NOMO-1 treated with dmso at 0.1 percent for 144 hours (cell line): ENCODE data around the gene RAC2.

Experiments used
- DNase-seq: peaks from one replicate; lab custom pipeline; 2025; ENCODE audit not compliant: unreplicated experiment; lab: John Stamatoyannopoulos, UW

Gene RAC2

DNA sequence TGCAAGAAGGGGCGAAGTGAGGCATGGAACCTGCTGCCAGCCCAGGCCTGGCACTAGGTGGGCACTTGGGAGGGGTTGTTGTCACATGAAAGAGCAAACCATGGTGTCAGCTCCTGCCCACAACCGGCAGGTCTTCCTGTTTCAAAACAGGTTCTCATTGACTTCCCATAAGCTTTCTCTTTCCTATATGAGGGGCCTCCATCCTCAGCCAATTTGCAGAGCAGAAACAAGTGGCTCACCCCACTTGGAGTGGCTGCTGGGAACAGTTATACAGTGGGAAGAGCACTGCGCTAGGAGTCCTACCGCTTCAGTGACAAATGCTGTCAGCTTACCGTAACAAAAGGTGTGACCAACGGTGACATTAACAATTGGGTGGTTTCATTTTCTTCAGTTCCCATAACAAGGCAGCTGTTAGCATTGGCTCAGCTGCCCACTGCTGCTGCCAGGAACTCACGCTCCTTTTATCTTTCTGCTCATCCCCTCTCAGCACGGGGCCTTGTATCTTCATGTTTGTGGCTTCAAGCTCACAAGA is 21.6 kb downstream of the RAC2 start:
- DNase-seq, result peak; percentile 28

DNA sequence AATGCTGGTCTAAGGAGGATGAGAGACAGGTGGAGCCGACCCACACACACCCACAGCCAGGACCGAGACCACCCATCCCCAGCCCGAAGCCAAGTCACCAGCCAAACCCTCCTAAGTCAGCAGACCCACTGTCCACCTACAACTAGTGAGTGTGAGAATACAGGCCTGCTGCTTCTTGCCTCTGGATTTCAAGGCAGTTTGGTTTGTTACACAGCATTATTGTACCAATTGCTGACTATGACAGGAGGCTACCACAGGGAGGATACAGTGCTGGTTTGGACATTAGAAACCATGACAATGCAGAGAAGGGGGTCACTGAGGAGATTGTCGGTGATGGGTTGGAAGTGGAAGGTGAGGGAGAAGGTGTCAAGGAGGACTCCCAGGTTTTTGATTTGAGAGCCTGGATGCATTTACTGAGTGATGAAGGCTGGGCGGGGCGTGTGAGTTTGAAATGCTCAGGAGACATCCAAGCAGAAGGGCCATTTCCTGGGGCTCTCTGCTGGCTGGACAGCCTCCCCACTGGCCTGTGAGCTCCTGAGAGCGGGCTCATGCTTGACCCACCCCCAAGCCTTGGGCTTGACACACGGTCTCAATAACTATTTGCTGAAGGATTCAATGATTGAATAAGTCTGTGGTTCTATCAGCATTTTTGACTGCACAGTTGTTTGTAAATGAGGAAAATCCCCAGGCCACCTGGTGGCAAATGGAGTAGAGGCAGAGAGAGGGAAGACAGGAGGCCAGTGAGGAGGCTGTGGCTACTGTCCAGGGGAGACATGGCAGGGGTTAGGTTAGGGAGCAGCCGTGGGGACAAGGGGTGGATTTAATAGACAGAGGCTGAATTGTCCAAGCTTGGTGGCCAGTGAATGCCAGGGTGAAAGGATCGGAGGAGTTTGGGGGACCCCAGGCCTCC is 22.4 kb downstream of the RAC2 start:
- DNase-seq, result no peak

DNA sequence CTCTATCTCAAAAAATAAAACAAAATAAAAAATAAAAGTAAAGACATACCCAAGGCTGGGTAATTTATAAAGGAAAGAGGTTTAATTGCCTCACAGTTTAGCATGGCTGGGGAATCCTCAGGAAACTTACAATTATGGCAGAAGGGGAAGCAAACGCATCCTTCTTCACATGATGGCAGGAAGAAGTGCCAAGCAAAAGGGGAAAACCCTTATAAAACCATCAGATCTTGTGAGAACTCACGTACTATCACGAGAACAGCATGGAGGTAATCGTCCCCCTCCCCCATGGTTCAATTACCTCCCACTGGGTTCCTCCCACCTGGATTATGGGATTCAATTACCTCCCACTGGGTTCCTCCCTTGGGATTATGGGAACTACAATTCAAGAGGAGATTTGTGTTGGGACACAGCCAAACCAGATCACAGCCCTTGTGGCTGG is 23.5 kb downstream of the RAC2 start:
- DNase-seq, result no peak

DNA sequence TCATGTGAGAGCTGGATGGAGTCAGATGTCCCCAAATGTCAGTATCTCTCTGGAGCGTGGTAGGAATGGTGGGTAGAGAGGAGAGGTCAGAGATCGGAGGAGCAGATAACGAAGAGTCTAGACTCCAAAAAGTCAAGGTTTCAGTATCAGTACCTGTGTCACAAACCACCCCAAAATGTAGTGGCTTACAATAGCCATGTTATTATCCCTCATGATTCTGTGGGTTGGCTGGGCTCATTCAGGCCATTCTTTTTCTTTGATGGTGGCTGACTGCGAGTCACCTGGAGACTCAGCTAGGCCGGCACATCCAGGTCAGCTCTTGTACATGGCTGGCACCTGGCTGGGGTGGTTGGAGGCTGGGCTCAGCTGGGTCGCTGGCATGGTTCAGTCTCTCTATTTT is 24.5 kb downstream of the RAC2 start:
- DNase-seq, result no peak

DNA sequence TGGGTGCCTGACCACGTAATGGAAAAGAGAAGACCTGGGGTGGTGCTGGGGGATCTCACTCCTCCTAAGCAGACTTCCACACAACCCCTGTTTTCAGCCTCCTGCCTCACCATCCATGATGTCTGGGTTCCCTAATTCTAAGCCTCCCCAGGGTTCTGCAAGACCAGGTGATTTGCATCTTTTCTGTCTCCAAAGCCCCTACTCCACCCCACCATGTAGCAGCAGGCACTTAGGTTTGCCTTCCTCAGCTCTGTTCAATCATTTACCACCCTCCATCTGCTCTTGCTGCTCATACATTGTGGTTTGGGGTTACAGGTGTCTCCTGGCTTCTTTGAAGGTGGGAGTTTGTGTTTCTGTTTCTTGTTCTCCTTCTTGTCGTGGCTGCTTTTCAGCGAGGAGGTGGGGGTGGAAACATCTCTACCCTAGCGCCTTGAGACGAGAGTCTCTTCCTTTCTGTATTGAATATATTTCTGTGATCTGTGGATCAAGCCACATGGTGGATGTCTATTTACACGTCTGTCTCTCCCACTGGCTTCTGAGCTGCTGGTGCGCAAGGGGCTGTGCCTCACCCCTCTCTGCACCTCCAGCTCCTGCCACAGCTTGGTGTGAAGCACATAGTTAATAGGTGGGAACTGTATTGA is 25.2 kb downstream of the RAC2 start:
- no peak for DNase-seq

DNA sequence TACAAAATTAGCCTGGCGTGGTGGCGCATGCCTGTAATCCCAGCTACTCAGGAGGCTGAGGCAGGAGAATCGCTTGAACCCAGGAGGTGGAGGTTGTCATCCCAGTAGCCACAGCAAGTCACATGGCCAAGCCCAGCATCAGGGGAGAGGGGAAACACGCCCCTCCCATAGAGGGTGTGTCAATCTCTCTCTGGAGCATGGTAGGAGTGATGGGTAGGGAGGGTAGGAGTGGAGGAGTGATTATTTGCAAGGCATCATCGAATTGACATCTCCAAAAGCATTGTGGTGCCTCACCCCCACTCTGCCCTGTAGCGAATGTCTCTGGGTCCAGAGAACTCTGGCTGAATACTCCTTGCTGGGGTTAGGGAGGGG is 25.7 kb downstream of the RAC2 start:
- no peak for DNase-seq

DNA sequence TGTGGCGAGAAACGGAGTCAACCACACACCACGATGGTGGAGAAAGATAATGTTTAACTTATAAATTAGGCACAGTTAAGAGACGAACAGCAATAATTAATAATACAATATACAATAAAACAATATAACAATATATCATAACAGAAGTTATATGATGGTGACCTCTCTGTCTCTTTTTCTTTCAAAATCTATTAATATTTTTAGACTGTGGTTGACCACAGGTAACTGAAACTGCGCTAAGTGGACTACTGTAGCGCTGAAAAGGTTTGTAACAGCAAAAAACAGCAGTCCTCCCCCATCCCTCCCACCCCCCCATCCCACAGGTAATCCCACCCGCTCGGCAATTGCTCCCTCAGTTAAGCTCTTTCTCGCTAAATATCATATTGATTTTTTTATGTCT is 28.2 kb downstream of the RAC2 start:
- no peak for DNase-seq

DNA sequence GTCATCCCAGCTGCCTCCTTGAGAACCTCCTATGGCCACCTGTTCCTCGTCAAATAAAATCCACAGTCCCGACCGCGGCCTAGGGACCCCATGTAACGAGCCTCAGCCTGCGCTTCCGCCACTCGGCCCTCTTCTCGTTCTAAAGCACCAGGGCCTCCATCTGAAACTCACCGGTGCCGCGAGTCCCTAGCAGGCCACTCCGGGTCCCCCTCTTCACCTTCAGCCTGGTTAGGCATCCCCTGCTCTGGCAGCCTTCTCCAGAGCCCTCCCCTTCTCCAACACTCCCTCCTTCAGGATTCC is 29.4 kb downstream of the RAC2 start:
- no peak for DNase-seq

DNA sequence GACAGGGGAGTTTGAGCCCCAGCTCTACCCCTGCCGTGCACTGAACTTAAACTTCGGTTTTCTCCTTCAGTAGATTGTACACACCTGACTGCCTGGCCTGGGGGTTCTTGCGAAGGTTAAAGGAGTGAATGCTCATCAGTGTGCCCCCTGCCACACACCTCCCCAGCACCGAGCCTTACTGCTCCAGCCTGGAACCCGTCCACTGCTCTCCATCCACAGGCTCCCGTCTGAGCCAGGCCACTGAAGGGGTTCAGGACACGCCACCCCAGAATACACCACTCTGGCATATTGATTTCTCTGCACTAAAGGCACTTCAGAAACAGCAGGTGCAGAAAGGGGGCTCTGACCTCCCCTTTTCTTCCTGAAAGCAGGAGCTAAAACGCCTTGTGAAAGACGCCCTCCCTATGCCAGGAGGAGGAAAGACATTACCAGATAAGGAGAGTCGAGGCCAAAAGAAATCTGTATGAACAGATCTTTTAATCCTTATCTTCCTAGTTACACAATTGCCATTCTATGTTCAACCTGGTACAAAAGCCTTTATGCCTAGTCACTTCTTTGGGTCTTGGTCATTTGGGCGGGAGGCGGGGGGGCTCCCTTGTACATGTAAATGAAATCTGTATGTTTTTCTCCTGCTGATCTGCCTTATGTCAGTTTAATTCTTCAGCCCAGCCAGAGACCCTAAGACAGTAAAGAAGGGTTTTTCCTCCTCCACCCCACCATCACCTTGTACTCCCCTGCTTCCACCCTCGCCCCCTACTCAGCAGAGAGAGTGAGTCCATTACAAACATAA is 29.9 kb downstream of the RAC2 start:
- DNase-seq, result no peak

DNA sequence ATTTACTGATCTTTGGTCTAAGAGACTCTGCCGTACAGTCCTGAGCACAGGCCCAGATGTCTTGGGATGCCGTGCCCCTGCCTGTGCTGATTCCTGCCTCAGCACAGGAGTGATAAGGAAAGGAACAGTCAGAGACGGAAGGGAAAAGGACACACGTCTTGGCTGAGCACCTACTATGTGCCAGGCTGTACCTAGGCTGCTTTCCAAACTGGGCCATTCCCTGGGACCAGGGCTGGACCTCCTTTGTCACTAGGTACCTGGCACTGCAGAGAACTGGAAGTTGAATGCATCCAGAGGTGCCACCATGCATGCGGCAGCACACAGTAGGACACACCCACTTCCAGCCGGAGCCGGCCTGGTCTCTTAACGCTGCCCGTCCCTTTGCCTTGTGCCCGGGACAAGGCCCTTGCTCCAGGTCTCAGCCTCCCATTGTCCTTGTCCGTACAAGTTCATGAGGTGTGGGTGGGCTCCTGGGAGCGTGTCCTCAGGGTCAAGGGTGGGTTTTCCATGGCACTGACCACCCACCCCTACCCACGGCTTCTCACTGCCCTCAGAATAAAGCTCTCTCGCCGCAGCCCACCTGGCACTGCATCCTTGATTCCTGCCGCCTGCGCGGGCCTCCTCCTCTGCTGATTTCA is 30.7 kb downstream of the RAC2 start:
- no peak for DNase-seq

DNA sequence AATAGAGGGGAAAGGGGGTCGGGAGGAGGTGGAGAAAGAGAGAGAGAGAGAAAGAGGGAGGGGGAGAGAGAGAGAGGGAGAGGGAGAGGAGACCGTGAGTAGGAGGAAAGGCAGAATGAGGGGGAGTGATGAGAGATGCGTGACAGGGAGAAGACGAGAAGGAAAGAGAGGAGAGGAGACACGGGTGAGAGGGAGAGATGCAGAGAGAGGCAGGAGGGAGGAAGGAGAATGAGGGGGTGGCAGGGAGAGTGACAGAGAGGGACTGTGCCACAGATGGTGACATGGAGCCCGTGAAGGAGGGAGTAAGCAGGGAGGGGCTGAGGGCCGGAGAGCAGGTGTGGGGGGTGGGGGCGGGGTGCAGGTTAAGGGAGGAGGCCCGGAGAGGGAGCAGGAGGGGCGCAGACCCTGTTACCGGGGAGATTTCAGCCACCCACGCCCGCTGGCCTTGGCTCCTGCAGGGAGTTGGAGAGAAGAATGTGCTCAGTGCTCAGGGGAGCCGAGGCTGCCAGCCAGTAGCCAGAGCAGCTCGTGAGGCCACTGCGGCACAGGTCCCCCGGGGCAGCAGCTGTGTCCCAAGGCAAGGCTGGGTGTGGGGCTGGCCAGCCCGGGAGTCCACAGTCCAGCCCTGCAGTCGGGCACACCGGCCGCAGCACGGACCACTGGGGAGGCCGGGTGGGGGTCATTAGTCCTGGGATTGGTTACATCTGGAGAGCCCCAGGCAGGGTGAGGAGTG is 31.7 kb downstream of the RAC2 start, which contains the start of gene SSTR3:
Gene SSTR3 (minus strand): TSS at position 304 of the 733 bp plus-strand sequence. CDS start 4,674 bp downstream, outside the sequence.
- no peak for DNase-seq

DNA sequence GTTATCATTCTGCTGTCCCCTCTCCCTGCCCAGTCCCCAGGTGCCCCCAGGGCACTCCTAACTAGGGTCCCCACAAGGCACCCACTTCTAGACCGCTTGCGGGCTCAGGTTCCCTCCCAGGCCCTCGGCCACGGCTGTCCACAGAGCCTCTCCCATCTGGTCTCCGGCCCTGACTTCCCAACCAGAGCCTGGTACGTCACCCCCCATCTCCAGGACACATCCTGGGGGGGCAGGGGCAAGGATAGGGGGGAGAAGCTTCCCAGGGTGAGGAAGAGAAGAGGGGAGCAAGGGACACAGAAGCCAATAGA is 32.2 kb downstream of the RAC2 start:
- DNase-seq, result no peak

DNA sequence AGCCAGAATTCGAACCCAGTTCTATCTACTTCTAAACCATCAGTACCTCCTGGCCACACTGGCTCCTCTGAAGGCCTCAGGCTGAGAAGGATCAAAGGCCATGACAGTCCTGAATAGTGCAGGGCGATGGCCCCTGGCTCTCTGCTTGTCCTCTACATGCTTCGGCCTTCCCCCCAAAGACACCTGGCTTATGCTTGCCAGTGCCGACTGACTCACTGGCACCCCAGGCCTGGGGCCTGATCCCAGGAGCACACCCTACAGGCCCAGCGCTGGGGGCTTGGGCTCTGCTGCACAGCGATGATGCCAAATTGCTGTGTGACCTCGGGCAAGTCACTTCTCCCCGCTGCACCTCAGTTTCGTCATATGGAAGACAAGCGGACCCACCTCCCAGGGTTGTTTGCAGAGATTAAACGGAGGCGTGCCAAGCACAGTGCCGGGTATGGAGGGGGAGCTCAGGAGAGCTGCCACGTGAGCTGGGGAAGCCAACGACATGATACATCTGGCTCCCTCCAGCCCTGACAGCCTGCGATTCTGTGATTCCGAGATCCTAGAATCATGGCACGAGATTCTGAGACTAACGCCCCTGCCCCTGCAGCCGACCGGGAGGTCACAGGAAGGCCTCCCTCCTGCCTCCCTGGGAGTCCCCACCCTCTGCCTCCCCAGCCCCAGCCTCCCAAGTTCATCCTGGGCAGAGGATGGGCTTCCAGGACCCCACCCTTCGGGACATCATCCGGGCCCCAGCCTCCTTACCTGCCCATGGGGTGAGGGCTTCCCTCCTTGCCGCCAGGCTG is 32.8 kb downstream of the RAC2 start:
- no peak for DNase-seq

DNA sequence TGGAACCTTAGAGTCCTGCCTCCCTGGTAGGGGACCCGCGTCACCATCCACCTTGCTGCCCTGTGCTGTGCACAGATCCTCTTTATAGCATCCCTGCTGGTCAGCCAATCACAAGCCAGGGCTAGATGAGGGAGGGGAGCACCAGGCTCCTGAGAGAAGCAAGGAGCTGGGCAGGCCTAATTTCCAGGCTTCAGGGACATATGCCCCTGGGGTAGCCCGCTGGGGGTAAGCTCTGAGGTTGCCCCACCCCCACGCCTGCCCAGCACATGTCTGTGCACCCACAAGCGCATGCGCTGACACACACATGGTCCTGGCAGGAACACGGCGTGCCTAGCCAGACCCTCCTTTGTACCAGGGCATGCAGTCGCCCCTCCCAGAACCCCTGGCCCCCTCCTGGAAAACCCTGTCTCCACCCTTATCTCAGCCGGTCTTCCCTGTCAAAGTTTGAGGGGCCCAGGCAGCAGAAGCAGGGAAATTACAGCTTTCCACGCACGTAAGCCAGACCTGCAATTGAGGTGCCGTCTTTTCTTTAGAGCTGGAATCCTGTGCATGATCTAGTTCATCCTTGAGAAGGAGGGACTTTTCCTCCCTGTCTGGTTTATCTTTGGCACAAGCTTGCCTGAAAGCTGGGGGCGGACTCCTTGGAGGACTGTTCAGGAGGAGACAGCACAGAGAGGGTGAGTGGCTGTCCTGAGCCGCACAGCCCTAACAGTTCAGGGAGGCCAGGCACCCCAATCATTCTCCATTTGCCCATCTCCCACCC is 33.8 kb downstream of the RAC2 start:
- no peak for DNase-seq

DNA sequence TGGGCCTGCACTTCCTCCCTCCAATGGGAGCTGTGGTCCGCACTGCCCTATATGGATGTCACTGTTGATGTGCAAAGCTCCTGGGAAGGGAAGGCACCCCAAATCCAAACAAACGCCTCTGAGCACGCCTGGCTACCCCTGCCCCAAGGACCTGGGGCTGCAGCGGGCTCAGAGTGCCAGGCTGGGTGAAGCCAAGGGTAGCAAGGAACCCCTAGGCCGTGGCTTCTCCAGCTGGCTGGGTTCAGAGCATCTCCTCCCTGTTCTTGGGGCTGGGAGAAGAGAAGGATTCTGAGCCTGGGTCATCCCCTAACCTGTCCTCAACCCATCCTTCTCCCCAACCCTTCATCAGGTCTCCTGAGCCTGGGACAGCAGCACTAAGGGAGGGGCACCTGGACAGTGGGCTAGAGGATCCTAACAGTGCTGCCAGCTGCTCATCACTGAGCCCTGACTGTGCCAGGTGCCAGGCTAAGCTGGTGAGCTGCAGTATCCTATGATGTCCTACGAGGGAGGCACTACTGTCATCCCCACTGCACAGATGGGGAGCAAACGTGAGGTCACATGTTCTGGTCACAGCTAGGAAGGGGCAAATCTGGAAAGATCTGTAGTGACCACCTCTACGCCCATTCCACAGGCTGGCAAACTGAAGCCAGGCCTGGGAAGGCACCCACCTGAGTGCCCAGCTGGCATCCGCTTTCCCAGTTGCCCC is 34.8 kb downstream of the RAC2 start:
- no peak for DNase-seq

DNA sequence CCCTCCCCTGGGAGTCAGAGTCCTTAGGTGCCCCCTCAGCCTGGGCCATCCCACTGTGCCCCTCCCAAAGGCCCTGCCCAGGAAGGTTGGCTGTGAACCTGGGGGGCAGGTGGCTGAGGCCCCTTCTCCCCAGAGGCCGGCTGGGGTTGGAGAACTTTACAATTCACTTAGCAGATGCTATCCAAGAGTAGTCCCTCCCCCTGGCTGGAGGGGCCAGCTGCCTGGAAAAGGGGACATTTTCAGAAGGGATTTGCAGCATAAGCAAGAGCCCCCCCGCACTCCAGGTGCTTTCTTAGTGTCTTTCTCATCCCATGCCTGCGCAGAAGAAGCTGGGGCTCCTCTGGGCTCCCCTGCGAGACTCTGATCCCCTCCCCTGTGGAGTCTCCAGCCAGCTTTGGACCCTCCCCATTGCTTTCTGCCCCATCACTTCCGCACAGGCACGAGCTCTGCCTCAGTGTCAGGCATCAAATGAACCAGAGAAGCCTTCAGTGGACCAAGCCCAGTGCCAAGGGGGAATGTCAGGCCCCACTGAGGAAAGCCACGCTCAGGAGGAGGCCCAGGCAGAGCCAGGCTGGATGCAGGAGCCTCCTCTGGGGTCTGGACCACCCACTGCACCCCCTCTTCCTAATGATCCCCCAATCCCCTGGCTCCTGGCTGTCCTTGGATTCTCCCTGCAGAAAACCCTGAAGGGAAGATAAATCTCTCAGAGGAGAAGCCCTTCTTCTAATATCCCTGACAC is 35.5 kb downstream of the RAC2 start:
- DNase-seq, result no peak

DNA sequence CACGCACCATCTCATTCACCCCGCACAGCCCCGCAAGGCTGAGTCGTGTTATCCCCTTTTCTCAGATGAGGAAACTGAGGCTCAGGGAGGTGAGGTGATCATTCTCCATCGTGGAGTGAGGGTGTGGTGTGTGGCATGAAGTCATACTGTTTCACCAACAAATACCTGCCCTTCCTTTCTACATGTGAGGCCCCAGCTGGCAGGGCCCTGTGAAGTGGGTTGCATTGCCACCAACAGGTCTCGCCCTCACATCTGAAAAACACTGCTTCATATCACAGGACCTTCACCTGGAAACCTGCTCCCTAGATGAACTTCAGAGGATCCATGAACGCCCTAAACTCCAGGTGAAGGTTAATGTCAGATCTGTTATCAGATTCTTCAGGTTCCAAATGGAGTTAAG is 36.1 kb downstream of the RAC2 start:
- no peak for DNase-seq
